Caco-2 (cell line): Measurements from ENCODE around the gene FABP1. TPM values are rescaled to one million over a fixed set of nuclear protein-coding genes. Genes with fewer than 3 reads are reported as not detected.

ENCODE experiments used
- BruUV-seq: library from RNA; stranded (reverse); fragments of 400-500 nt; replicated peaks from 2 replicates; lab custom pipeline; 2021; lab: Mats Ljungman, UMichigan
- CTCF ChIA-PET: fragments of 300-600 bp; sonication (Branson Sonifier 250); formaldehyde crosslinking; loops from one replicate; lab custom pipeline; 2022; ENCODE audit warnings: antibody characterized with exemption; lab: Charles Lee
- POLR2A ChIA-PET: fragments of 300-600 bp; sonication (Branson Sonifier 250); formaldehyde crosslinking; loops from one replicate; lab custom pipeline; 2022; ENCODE audit warnings: antibody characterized with exemption; lab: Charles Lee
- DNase-seq, 2 experiments: peaks; one replicate each; pipeline versions ENCODE4 v3.0.0 to v3.0.0-alpha.2; 2020 to 2022
- H3K27me3 ChIP-seq: replicated peaks from 2 replicates; pipeline ENCODE4 v1.6.0; 2011; ENCODE audit warnings: low read length; ENCODE audit not compliant: control insufficient read depth, insufficient read depth
- H3K36me3 ChIP-seq: 2 replicates; pipeline ENCODE4 v1.5.1; 2011; ENCODE audit warnings: low read length; ENCODE audit not compliant: control insufficient read depth, insufficient read depth
- H3K4me1 ChIP-seq: fragments of 250-450 bp; sonication (Bioruptor Pico); 2 replicates; pipeline ENCODE4 v1.5.1; 2020; ENCODE audit warnings: mild to moderate bottlenecking
- H3K4me3 ChIP-seq: 2 replicates; pipeline ENCODE4 v1.5.1; 2011; ENCODE audit warnings: low read depth, mild to moderate bottlenecking, control low read depth, low read length
- H3K9me3 ChIP-seq: fragments of 250-450 bp; sonication (Bioruptor Pico); 2 replicates; pipeline ENCODE4 v1.5.1; 2020; ENCODE audit warnings: mild to moderate bottlenecking, moderate library complexity
- H3K27ac Mint-ChIP-seq: one replicate; pipeline ENCODE4 v1.8.0; 2022; ENCODE audit warnings: mixed read lengths; ENCODE audit not compliant: unreplicated experiment
- H3K27me3 Mint-ChIP-seq: one replicate; pipeline ENCODE4 v1.8.0; 2022; ENCODE audit warnings: mixed read lengths; ENCODE audit not compliant: insufficient read depth, unreplicated experiment
- H3K36me3 Mint-ChIP-seq: one replicate; pipeline ENCODE4 v1.8.0; 2022; ENCODE audit warnings: mild to moderate bottlenecking, mixed read lengths; ENCODE audit not compliant: insufficient read depth, unreplicated experiment
- H3K4me1 Mint-ChIP-seq: one replicate; pipeline ENCODE4 v1.8.0; 2022; ENCODE audit warnings: low read depth, mixed read lengths; ENCODE audit not compliant: unreplicated experiment
- H3K4me3 Mint-ChIP-seq: one replicate; pipeline ENCODE4 v1.8.0; 2022; ENCODE audit warnings: mild to moderate bottlenecking, moderate library complexity, mixed read lengths; ENCODE audit not compliant: unreplicated experiment
- H3K9me3 Mint-ChIP-seq: one replicate; pipeline ENCODE4 v1.8.0; 2022; ENCODE audit warnings: mixed read lengths; ENCODE audit not compliant: unreplicated experiment
- intact Hi-C: fragments of 100-400 bp; cut with micrococcal nuclease; formaldehyde crosslinking; loops from one replicate; pipeline ENCODE4 v1.10.0; 2022; ENCODE audit not compliant: unreplicated experiment
- microRNA-seq: library from miRNA; unstranded; fragments of <30 nt; microRNA quantifications from one replicate; pipeline ENCODE4 v1.2.0, GENCODE V29; 2022
- total RNA-seq: library from RNA; stranded (reverse); gene quantifications from 2 replicates; pipeline ENCODE4 v1.2.3, GENCODE V29; 2022
- TF ChIP-seq, protein P1 (sequence below), 2 experiments: fragments of 200-600 bp in 1 of 2; IDR thresholded peaks; 1 replicate in 1 of 2; 2 replicates in 1 of 2; pipeline versions ENCODE4 v1.5.1 to v1.8.0; 2011 to 2022; ENCODE audit warnings: antibody characterized with exemption in 1 of 2, control low read depth in 1 of 2, inconsistent platforms in 1 of 2, low read depth in 1 of 2, low read length in 1 of 2, mild to moderate bottlenecking in 1 of 2, moderate library complexity in 1 of 2; ENCODE audit not compliant: insufficient read depth in 1 of 2, severe bottlenecking in 1 of 2, unreplicated experiment in 1 of 2

Gene FABP1
- total RNA-seq, 1 experiment from 2014 or later = 44.5 TPM

- H3K27ac Mint-ChIP-seq = no peak overlapping the region
- POLR2A ChIA-PET = no interaction called here
- Histone ChIP-seq H3K9me3 (peaks cover 6% of the 10 kb centered on the region; the same call in 1 of the 2 replicates), H3K4me3 (no peak overlapping the region), H3K27me3 (no peaks in the 10 kb centered on the region), H3K36me3 (no peaks in the 10 kb centered on the region), H3K4me1 (no peaks in the 10 kb centered on the region)
- H3K4me3 Mint-ChIP-seq = no peak overlapping the region
- TF ChIP-seq, protein P1, sequence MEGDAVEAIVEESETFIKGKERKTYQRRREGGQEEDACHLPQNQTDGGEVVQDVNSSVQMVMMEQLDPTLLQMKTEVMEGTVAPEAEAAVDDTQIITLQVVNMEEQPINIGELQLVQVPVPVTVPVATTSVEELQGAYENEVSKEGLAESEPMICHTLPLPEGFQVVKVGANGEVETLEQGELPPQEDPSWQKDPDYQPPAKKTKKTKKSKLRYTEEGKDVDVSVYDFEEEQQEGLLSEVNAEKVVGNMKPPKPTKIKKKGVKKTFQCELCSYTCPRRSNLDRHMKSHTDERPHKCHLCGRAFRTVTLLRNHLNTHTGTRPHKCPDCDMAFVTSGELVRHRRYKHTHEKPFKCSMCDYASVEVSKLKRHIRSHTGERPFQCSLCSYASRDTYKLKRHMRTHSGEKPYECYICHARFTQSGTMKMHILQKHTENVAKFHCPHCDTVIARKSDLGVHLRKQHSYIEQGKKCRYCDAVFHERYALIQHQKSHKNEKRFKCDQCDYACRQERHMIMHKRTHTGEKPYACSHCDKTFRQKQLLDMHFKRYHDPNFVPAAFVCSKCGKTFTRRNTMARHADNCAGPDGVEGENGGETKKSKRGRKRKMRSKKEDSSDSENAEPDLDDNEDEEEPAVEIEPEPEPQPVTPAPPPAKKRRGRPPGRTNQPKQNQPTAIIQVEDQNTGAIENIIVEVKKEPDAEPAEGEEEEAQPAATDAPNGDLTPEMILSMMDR (IDR thresholded peaks at IDR 0.05; ENCODE audit: insufficient read depth in 1 of 2, low read depth in 1 of 2, low read length in 1 of 2, severe bottlenecking in 1 of 2, unreplicated experiment in 1 of 2) = no peak
- H3K27me3 Mint-ChIP-seq = no peaks in the 10 kb centered on the region
- H3K4me1 Mint-ChIP-seq = no peaks in the 10 kb centered on the region
- intact Hi-C loops = no loop called here
- H3K36me3 Mint-ChIP-seq = no peaks in the 10 kb centered on the region
- CTCF ChIA-PET = no interaction called here
- H3K9me3 Mint-ChIP-seq = no peaks in the 10 kb centered on the region
- no TSS peak for BruUV-seq
- DNase-seq = no peak
Measured at GRCh38 chr2:88077080-88077479, 50.8 kb downstream of the FABP1 start.

DNA sequence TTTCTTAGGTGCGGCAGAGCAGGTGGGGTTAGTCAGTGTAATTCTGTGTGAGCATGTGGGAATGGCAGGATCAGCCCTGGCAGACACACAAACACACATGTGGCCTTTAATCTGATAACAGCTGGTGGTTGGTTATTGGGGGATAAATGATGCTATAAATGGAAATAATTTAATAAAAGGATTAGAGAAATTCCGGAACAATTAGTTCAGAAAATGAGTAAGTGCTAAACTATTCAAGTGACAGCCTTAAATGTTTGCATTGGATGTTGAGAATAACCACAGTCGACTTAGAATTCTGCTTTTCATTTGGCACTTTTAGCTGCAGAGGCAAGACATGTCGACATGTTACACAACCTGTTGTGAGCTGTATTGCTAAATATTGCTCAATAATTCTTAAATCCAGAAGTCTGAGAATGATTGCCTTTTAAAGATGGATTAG is 53.0 kb downstream of the FABP1 start:
- ChIA-PET POLR2A (no interaction called here), CTCF (interaction anchor here (0.9 to 1.0 kb wide), 2 partner anchors 14 to 380 kb away, joined by 4 to 5 read pairs; no protein-coding TSS in a partner anchor)
- Mint-ChIP-seq H3K27ac (no peak overlapping the region), H3K36me3 (no peaks in the 10 kb centered on the region), H3K9me3 (no peaks in the 10 kb centered on the region), H3K27me3 (no peaks in the 10 kb centered on the region), H3K4me3 (no peak overlapping the region), H3K4me1 (no peaks in the 10 kb centered on the region)
- DNase-seq = no peak
- no peaks in the 10 kb centered on the region for H3K27me3 ChIP-seq
- 0 out of 2 replicates have a peak, but pooled peaks cover 3% of the 10 kb centered on the region for H3K4me1 ChIP-seq
- no peaks in the 10 kb centered on the region for H3K36me3 ChIP-seq
- intact Hi-C loops = no loop called here
- BruUV-seq = no TSS peak
- H3K9me3 ChIP-seq = peaks cover 6% of the 10 kb centered on the region; the same call in 1 of the 2 replicates
- H3K4me3 ChIP-seq = no peak overlapping the region
- TF ChIP-seq, protein P1 (IDR thresholded peaks at IDR 0.05; ENCODE audit: insufficient read depth in 1 of 2, low read depth in 1 of 2, low read length in 1 of 2, severe bottlenecking in 1 of 2, unreplicated experiment in 1 of 2) = no peak

DNA sequence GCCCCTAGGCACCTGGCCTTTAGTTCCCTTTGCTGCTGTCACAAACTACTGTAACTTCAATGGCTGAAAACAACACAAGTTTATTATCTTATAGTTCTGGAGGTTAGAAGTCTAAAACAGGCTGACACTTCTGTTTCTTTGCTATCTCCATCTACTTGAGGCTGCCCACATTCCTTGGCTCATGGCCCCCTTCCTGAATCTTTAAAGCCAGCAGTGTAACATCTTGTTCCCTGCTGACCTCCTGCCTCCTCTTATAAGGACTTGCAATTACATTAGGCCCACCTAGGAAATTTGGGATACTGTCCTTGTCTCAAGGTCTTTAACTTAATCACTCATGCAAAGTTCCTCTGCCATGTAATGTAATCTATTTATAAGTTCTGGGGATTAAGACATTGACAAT is 53.7 kb downstream of the FABP1 start:
- Histone ChIP-seq H3K9me3 (peaks cover 6% of the 10 kb centered on the region; the same call in 1 of the 2 replicates), H3K27me3 (no peaks in the 10 kb centered on the region), H3K36me3 (no peaks in the 10 kb centered on the region), H3K4me3 (no peak overlapping the region), H3K4me1 (0 out of 2 replicates have a peak, but pooled peaks cover 3% of the 10 kb centered on the region)
- Mint-ChIP-seq H3K36me3 (no peaks in the 10 kb centered on the region), H3K9me3 (no peaks in the 10 kb centered on the region), H3K4me3 (no peak overlapping the region), H3K27ac (no peak overlapping the region), H3K27me3 (no peaks in the 10 kb centered on the region), H3K4me1 (no peaks in the 10 kb centered on the region)
- BruUV-seq = no TSS peak
- intact Hi-C loops = no loop called here
- CTCF ChIA-PET = interaction anchor here (0.9 kb wide), 1 partner anchor 14 kb away, joined by 5 read pairs; no protein-coding TSS in a partner anchor
- DNase-seq = no peak
- TF ChIP-seq, protein P1 (IDR thresholded peaks at IDR 0.05; ENCODE audit: insufficient read depth in 1 of 2, low read depth in 1 of 2, low read length in 1 of 2, severe bottlenecking in 1 of 2, unreplicated experiment in 1 of 2) = no peak
- POLR2A ChIA-PET = no interaction called here

Small RNA genes within 50 kb of the gene (microRNA-seq; reads per million reads assigned to microRNA genes)
- not detected for gene MIR4780

Other genes starting within 250 kb of the FABP1 start
- 18.6 and 19.4 TPM in 2 replicates for gene RNU2-63P, start 111.5 kb downstream of the FABP1 start, total RNA-seq
- 5.4 and 7.6 TPM in 2 replicates for gene KRCC1, start 72.3 kb downstream of the FABP1 start, total RNA-seq
- not detected in 2 replicates for gene SMYD1, start 60.2 kb downstream of the FABP1 start, total RNA-seq
- gene THNSL2, start 42.3 kb upstream of the FABP1 start, total RNA-seq = 20.0 and 23.0 TPM in 2 replicates